ENCODE measurements around the gene SULT1C2. TPM values are rescaled to one million over a fixed set of nuclear protein-coding genes. Genes with fewer than 3 reads are reported as not detected.

SULT1C2 gene
- total RNA-seq, 1 experiment from 2014 or later, result not detected

DNA sequence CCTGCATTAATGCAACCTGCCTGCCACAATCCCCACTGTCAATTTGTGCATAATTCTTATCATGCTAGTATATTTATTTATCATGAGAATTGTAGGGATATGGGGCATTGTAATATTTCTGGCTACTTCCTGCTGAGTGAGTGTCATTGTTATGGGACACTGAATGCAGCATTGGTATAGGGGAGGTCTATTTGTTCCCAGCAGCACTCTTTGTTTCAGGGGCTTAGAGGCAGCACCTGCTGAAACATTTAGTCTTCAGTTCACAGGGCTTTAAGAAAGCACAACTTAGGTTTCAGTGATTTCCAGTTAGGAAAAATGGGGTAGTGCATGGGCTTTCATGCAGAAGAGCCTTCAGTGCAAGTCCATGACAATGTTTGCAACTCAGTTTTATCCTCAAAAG is 25.3 kb upstream of the SULT1C2 start:
- Histone ChIP-seq H3K27ac (ENCODE audit: low read depth, low read length, poor library complexity, severe bottlenecking) (no peak overlapping the region), H3K4me1 (ENCODE audit: insufficient read depth, low read length, poor library complexity, severe bottlenecking) (no peaks in the 10 kb centered on the region), H3K36me3 (ENCODE audit: insufficient read depth, low read length, poor library complexity, severe bottlenecking) (no peaks in the 10 kb centered on the region), H3K27me3 (replicated peaks; ENCODE audit: insufficient read depth, low read depth, low read length, poor library complexity) (peaks cover 14% of the 10 kb centered on the region), H3K4me3 (ENCODE audit: low read depth, low read length, poor library complexity, severe bottlenecking) (no peak overlapping the region), H3K9me3 (ENCODE audit: low read depth, low read length, poor library complexity, severe bottlenecking) (no peaks in the 10 kb centered on the region)
- BruUV-seq (replicated peaks), result no TSS peak
- TF ChIP-seq EZH2 (IDR thresholded peaks at IDR 0.05; ENCODE audit: borderline replicate concordance, low read depth, low read length, poor library complexity, severe bottlenecking), result no peak
- TF ChIP-seq, protein P1, sequence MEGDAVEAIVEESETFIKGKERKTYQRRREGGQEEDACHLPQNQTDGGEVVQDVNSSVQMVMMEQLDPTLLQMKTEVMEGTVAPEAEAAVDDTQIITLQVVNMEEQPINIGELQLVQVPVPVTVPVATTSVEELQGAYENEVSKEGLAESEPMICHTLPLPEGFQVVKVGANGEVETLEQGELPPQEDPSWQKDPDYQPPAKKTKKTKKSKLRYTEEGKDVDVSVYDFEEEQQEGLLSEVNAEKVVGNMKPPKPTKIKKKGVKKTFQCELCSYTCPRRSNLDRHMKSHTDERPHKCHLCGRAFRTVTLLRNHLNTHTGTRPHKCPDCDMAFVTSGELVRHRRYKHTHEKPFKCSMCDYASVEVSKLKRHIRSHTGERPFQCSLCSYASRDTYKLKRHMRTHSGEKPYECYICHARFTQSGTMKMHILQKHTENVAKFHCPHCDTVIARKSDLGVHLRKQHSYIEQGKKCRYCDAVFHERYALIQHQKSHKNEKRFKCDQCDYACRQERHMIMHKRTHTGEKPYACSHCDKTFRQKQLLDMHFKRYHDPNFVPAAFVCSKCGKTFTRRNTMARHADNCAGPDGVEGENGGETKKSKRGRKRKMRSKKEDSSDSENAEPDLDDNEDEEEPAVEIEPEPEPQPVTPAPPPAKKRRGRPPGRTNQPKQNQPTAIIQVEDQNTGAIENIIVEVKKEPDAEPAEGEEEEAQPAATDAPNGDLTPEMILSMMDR (conservative IDR thresholded peaks at IDR 0.05; ENCODE audit: low read depth, low read length), result no peak
- ChIA-PET POLR2A (ENCODE audit: low non-redundant PET) (no interaction called here), CTCF (no interaction called here)
- intact Hi-C loops (cut with micrococcal nuclease; ENCODE audit: unreplicated experiment), result no loop called here
- no peak for DNase-seq (ENCODE audit: low spot score)

DNA sequence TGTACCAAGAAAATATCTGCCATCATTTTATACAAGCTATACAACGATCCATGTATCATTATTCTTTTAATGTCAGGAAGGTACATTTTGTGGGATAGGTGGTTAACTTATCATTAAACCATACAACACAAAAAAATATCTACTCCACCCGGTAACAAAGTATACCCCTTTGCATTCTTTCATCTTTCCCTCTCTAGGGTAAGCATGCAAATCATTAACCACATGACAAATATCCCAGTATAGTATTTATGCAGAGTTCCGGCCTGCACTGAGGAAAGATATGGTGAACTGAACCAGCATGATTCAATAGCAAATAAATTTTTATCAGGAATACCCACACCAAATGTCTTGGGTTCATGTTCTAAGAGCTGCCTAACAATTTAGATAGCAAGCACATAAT is 22.5 kb upstream of the SULT1C2 start:
- TF ChIP-seq, protein P1 (conservative IDR thresholded peaks at IDR 0.05; ENCODE audit: low read depth, low read length), result no peak
- no peak for TF ChIP-seq EZH2 (IDR thresholded peaks at IDR 0.05; ENCODE audit: borderline replicate concordance, low read depth, low read length, poor library complexity, severe bottlenecking)
- no peak for DNase-seq (ENCODE audit: low spot score)
- BruUV-seq (replicated peaks), result no TSS peak
- Histone ChIP-seq H3K9me3 (ENCODE audit: low read depth, low read length, poor library complexity, severe bottlenecking) (no peaks in the 10 kb centered on the region), H3K4me1 (ENCODE audit: insufficient read depth, low read length, poor library complexity, severe bottlenecking) (no peaks in the 10 kb centered on the region), H3K27ac (ENCODE audit: low read depth, low read length, poor library complexity, severe bottlenecking) (no peak overlapping the region), H3K4me3 (ENCODE audit: low read depth, low read length, poor library complexity, severe bottlenecking) (no peak overlapping the region), H3K27me3 (replicated peaks; ENCODE audit: insufficient read depth, low read depth, low read length, poor library complexity) (peaks cover 14% of the 10 kb centered on the region), H3K36me3 (ENCODE audit: insufficient read depth, low read length, poor library complexity, severe bottlenecking) (no peaks in the 10 kb centered on the region)
- CTCF ChIA-PET, result no interaction called here
- intact Hi-C loops (cut with micrococcal nuclease; ENCODE audit: unreplicated experiment), result no loop called here
- POLR2A ChIA-PET (ENCODE audit: low non-redundant PET), result no interaction called here

DNA sequence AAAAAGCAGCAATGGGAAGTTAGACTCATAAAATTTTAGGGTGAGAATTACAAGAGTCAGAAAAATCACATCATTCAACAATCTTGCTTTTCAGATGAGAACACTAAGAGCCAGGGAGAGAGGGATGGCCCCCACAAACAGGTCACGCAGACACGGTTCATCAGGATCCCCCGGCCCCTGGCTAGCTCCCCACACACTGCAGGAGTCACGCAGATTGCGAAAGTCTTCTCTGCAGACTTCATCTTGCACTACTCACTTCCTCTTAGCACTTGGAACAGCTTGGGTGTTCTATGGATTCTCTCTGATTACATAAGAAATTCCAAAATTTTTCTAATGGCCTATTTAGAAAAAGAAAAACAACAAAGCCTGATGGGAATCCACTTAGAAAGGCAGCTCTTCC is 21.6 kb upstream of the SULT1C2 start:
- intact Hi-C loops (cut with micrococcal nuclease; ENCODE audit: unreplicated experiment), result no loop called here

More for the DNA sequence above, 21.6 kb upstream of the SULT1C2 start:
- Histone ChIP-seq H3K27me3 (replicated peaks; ENCODE audit: insufficient read depth, low read depth, low read length, poor library complexity) (peaks cover 14% of the 10 kb centered on the region), H3K27ac (ENCODE audit: low read depth, low read length, poor library complexity, severe bottlenecking) (no peak overlapping the region), H3K4me1 (ENCODE audit: insufficient read depth, low read length, poor library complexity, severe bottlenecking) (no peaks in the 10 kb centered on the region), H3K36me3 (ENCODE audit: insufficient read depth, low read length, poor library complexity, severe bottlenecking) (no peaks in the 10 kb centered on the region), H3K4me3 (ENCODE audit: low read depth, low read length, poor library complexity, severe bottlenecking) (no peak overlapping the region), H3K9me3 (ENCODE audit: low read depth, low read length, poor library complexity, severe bottlenecking) (no peaks in the 10 kb centered on the region)
- no peak for DNase-seq (ENCODE audit: low spot score)
- TF ChIP-seq EZH2 (IDR thresholded peaks at IDR 0.05; ENCODE audit: borderline replicate concordance, low read depth, low read length, poor library complexity, severe bottlenecking), result no peak
- TF ChIP-seq, protein P1 (conservative IDR thresholded peaks at IDR 0.05; ENCODE audit: low read depth, low read length), result no peak
- POLR2A ChIA-PET (ENCODE audit: low non-redundant PET), result no interaction called here
- CTCF ChIA-PET, result no interaction called here
- BruUV-seq (replicated peaks), result no TSS peak
